Measurements from ENCODE around the gene SRSF6.
"Not testable (repeated sequence)": the region's sequence is repeated elsewhere in the genome, so short reads cannot be mapped to it uniquely, and the experiment has no call there.

The SRSF6 gene

DNA sequence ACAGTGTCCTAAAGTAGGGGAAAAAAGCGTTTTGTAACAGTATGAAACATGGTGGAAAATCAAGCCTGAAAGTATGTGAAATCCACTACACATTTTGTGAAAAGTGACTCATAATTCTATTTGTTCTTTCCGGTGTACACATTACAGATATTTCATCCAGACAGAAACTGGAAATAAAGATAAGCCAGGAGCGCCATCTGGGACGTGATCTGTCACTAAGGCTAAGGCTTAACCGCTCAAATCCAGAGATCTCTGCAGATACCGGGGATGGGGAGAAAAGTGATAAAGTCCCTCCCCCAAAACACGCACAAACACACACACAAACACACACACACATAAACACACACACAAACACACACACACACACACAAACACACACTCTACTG lies 26.6 kb upstream of the SRSF6 start:
- no peaks in the 10 kb centered on the region for H3K4me1 ChIP-seq (ENCODE audit: control insufficient read depth, insufficient read depth, low read length)
- no peak overlapping the region for H3K27ac ChIP-seq (ENCODE audit: insufficient read depth, low read depth, low read length, poor library complexity, severe bottlenecking)
- no peaks in the 10 kb centered on the region for H3K9me3 ChIP-seq (ENCODE audit: control insufficient read depth, low read length)
- 90 to 92% methylated on average over 7 of the region's 7 CpGs for WGBS, 2 experiments
- no peak overlapping the region for H3K4me3 ChIP-seq (ENCODE audit: insufficient read depth, low read depth, low read length)
- no peaks in the 10 kb centered on the region for H3K27me3 ChIP-seq (ENCODE audit: control insufficient read depth, insufficient read depth, low read length, poor library complexity, severe bottlenecking)
- no peaks in the 10 kb centered on the region for H3K36me3 ChIP-seq (ENCODE audit: control insufficient read depth, insufficient read depth, low read length)

DNA sequence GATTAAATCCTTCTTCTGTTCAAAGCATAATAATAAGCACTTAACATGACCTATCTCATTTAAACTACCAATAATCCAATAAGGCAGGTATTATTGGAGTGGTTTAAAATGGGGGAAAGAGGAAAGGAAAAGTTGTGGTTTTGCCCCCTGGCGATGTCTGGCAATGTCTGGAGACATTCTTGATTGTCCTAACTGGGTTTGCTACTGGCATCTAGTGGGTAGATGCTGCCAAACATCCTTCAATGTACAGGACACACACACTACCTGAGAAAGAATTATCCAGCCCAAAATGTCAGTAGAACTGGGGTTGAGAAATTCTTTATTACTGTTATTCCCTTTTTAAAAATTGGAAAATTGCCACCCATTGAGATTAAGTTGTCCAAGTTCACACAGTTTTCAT lies 25.2 kb upstream of the SRSF6 start:
- Histone ChIP-seq H3K4me3 (ENCODE audit: insufficient read depth, low read depth, low read length) (no peak overlapping the region), H3K27me3 (ENCODE audit: control insufficient read depth, insufficient read depth, low read length, poor library complexity, severe bottlenecking) (no peaks in the 10 kb centered on the region), H3K36me3 (ENCODE audit: control insufficient read depth, insufficient read depth, low read length) (no peaks in the 10 kb centered on the region), H3K4me1 (ENCODE audit: control insufficient read depth, insufficient read depth, low read length) (no peaks in the 10 kb centered on the region), H3K27ac (ENCODE audit: insufficient read depth, low read depth, low read length, poor library complexity, severe bottlenecking) (no peak overlapping the region), H3K9me3 (ENCODE audit: control insufficient read depth, low read length) (no peaks in the 10 kb centered on the region)
- 90 to 93% methylated on average over 1 of the region's 1 CpG for WGBS, 2 experiments

DNA sequence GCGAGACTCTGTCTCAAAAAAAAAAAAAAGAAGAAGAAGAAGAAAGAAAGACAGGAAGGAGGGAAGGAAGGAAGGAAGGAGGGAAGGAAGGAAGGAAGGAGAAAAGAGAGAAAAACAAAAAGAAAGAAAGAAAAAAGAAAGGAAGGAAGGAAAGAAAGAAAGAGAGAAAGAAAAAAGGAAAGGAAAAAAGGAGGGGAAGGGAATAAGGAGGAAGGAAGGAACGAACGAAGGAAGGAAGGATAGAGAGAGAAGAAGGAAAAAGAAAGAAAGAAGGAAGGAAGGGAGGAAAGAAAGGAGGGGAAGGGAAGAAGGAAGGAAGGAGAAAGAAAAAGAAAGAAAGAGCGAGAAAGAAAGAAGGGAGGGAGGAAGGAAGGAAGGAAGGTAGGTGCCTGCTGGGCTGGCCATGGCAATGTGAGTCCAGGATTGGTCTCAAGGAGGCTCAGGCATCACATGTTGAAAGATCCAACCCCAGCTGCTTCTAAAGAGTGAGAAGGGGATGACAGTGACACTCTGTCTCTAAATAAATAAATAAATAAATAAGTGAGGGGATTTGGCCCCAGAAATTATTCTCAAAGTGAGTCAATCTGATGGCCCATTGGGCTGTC lies 24.3 kb upstream of the SRSF6 start:
- H3K36me3 ChIP-seq (ENCODE audit: control insufficient read depth, insufficient read depth, low read length), result no peaks in the 10 kb centered on the region
- H3K9me3 ChIP-seq (ENCODE audit: control insufficient read depth, low read length), result no peaks in the 10 kb centered on the region
- H3K4me3 ChIP-seq (ENCODE audit: insufficient read depth, low read depth, low read length), result no peak overlapping the region
- no peak overlapping the region for H3K27ac ChIP-seq (ENCODE audit: insufficient read depth, low read depth, low read length, poor library complexity, severe bottlenecking)
- H3K4me1 ChIP-seq (ENCODE audit: control insufficient read depth, insufficient read depth, low read length), result no peaks in the 10 kb centered on the region
- no peaks in the 10 kb centered on the region for H3K27me3 ChIP-seq (ENCODE audit: control insufficient read depth, insufficient read depth, low read length, poor library complexity, severe bottlenecking)
- WGBS, 2 experiments, result 80 to 81% methylated on average over 4 of the region's 4 CpGs

DNA sequence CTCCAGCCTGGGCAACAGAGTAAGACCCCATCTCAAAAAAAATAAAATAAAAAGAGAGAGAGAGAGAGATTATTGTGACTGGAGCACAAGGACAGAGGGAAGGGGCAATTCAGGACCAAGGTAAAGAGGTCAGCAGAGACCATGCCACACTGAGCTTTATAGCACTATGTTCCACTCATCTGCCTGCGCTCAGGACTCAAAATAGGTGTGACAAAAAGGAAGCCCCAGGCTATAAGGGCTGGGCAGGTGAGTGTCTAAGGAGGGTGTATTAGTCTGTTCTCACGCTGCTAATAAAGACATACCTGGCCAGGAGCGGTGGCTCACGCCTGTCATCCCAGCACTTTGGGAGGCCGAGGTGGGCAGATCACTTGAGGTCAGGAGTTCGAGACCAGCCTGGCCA lies 23.1 kb upstream of the SRSF6 start:
- Histone ChIP-seq H3K4me3 (ENCODE audit: insufficient read depth, low read depth, low read length) (no peak overlapping the region), H3K27ac (ENCODE audit: insufficient read depth, low read depth, low read length, poor library complexity, severe bottlenecking) (no peak overlapping the region), H3K9me3 (ENCODE audit: control insufficient read depth, low read length) (no peaks in the 10 kb centered on the region), H3K4me1 (ENCODE audit: control insufficient read depth, insufficient read depth, low read length) (no peaks in the 10 kb centered on the region), H3K36me3 (ENCODE audit: control insufficient read depth, insufficient read depth, low read length) (no peaks in the 10 kb centered on the region), H3K27me3 (ENCODE audit: control insufficient read depth, insufficient read depth, low read length, poor library complexity, severe bottlenecking) (no peaks in the 10 kb centered on the region)
- WGBS, 2 experiments, result 90 to 92% methylated on average over 6 of the region's 6 CpGs

DNA sequence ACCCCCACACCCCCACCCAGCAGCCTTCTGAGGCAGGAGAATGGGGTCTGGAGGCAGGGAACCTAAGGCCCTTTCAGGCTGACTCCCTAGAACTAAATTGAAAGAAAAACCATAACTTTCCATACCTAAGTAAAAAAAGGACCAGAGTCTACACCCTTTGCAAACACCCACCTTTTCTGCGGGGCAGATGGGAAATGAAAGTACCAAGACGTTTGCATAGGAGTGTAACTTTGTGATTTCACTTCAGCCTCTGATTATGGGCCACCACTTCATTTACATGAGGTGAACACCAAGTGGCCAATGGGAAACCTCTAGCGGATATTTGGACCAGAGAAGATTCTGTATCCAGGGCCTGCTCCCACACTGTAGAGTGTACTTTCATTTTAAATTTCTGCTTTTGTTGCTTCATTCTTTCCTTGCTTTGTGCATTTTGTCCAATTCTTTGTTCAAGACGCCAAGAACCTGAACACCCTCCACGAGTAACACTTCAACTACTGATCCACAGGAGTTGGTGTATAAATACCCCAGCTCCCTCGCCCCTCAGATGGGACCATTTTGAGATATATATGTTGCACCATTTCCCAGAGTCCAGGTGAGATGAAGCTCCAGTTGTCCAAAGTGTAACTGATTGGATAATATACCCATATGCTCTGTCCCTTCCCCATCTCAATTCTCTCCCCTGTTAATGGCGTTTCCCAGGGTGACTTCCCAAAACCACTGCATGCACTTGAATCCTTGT lies 18.9 kb upstream of the SRSF6 start:
- Histone ChIP-seq H3K4me3 (ENCODE audit: insufficient read depth, low read depth, low read length) (no peak overlapping the region), H3K9me3 (ENCODE audit: control insufficient read depth, low read length) (no peaks in the 10 kb centered on the region), H3K27me3 (ENCODE audit: control insufficient read depth, insufficient read depth, low read length, poor library complexity, severe bottlenecking) (no peaks in the 10 kb centered on the region), H3K4me1 (ENCODE audit: control insufficient read depth, insufficient read depth, low read length) (no peaks in the 10 kb centered on the region), H3K27ac (ENCODE audit: insufficient read depth, low read depth, low read length, poor library complexity, severe bottlenecking) (no peak overlapping the region), H3K36me3 (ENCODE audit: control insufficient read depth, insufficient read depth, low read length) (no peaks in the 10 kb centered on the region)
- 92 to 94% methylated on average over 6 to 7 of the region's 7 CpGs for WGBS, 2 experiments

DNA sequence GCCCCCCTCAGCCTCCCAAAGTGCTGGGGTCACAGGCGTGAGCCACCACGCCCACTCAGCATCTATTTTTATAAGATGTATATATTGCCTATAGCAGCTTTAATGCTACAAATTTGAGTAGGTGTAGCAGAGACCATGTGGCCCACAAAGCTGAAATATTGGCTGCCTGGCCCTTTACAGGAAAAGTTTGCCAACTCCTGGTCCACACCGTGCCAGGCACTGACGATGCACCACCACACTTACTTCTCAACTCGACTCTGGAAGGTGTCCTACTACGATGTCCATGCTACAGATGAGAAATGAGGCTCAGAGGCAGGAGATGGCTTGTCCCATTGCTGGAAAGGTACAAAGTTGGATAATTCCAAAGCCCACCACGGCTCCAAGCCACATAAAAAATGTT lies 17.2 kb upstream of the SRSF6 start:
- H3K4me3 ChIP-seq (ENCODE audit: insufficient read depth, low read depth, low read length), result no peak overlapping the region

DNA sequence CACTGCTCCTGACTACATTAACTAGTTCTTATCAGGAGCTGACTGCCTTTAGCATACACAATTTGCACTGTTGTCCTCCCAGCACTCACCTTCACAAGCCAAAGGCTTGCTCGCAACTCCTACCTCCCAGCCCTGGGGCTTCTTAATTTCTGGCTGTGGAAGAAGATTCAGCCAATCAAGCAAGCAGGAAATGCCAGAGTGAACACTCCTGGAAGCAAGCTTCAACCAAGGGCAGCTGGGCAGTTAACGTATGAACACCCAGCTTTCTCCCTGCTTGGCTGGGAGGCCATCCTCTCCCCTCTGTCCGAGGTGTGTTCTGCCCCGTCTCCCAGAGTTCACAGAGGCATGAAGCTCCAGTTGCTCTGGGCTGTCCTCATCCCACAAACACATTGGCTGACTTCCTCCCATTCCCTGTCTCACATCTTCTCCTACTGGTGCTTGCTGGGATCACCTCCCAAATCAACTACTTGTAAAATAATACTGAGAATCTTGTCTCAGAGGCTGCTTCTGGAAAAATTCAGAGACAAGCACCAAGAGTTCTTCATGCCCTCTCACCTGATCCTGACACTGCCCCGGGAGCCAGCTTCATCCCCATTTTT lies 15.3 kb upstream of the SRSF6 start:
- 72 to 79% methylated on average over 5 of the region's 5 CpGs for WGBS, 2 experiments
- Histone ChIP-seq H3K36me3 (ENCODE audit: control insufficient read depth, insufficient read depth, low read length) (no peaks in the 10 kb centered on the region), H3K27ac (ENCODE audit: insufficient read depth, low read depth, low read length, poor library complexity, severe bottlenecking) (no peak overlapping the region), H3K4me3 (ENCODE audit: insufficient read depth, low read depth, low read length) (no peak overlapping the region), H3K27me3 (ENCODE audit: control insufficient read depth, insufficient read depth, low read length, poor library complexity, severe bottlenecking) (no peaks in the 10 kb centered on the region), H3K9me3 (ENCODE audit: control insufficient read depth, low read length) (no peaks in the 10 kb centered on the region), H3K4me1 (ENCODE audit: control insufficient read depth, insufficient read depth, low read length) (no peaks in the 10 kb centered on the region)

More for the DNA sequence above, 17.2 kb upstream of the SRSF6 start:
- Histone ChIP-seq H3K36me3 (ENCODE audit: control insufficient read depth, insufficient read depth, low read length) (no peaks in the 10 kb centered on the region), H3K27ac (ENCODE audit: insufficient read depth, low read depth, low read length, poor library complexity, severe bottlenecking) (no peak overlapping the region), H3K9me3 (ENCODE audit: control insufficient read depth, low read length) (no peaks in the 10 kb centered on the region), H3K27me3 (ENCODE audit: control insufficient read depth, insufficient read depth, low read length, poor library complexity, severe bottlenecking) (no peaks in the 10 kb centered on the region), H3K4me1 (ENCODE audit: control insufficient read depth, insufficient read depth, low read length) (no peaks in the 10 kb centered on the region)
- 95 to 96% methylated on average over 7 of the region's 7 CpGs for WGBS, 2 experiments

DNA sequence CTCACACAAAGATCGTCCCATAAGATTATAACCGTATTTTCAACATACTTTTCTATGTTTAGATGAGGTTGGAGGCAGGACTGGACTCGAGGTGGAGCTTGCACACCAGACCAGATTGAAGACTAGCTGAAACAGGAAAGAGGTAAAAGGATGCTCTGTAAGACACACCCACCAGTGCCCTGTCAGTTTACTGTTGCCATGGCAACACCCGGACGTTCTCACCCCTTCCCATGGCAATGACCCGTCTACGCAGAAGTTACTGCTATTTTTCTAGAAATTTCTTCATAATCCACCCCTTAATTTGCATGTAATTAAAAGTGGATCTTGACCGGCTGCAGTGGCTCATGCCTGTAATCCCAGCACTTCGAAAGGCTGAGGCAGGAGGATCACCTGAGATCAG lies 13.6 kb upstream of the SRSF6 start:
- no peaks in the 10 kb centered on the region for H3K36me3 ChIP-seq (ENCODE audit: control insufficient read depth, insufficient read depth, low read length)
- H3K27me3 ChIP-seq (ENCODE audit: control insufficient read depth, insufficient read depth, low read length, poor library complexity, severe bottlenecking), result no peaks in the 10 kb centered on the region
- no peaks in the 10 kb centered on the region for H3K9me3 ChIP-seq (ENCODE audit: control insufficient read depth, low read length)
- 76 to 77% methylated on average over 9 of the region's 9 CpGs for WGBS, 2 experiments
- H3K4me3 ChIP-seq (ENCODE audit: insufficient read depth, low read depth, low read length), result no peak overlapping the region
- H3K4me1 ChIP-seq (ENCODE audit: control insufficient read depth, insufficient read depth, low read length), result no peaks in the 10 kb centered on the region
- no peak overlapping the region for H3K27ac ChIP-seq (ENCODE audit: insufficient read depth, low read depth, low read length, poor library complexity, severe bottlenecking)

DNA sequence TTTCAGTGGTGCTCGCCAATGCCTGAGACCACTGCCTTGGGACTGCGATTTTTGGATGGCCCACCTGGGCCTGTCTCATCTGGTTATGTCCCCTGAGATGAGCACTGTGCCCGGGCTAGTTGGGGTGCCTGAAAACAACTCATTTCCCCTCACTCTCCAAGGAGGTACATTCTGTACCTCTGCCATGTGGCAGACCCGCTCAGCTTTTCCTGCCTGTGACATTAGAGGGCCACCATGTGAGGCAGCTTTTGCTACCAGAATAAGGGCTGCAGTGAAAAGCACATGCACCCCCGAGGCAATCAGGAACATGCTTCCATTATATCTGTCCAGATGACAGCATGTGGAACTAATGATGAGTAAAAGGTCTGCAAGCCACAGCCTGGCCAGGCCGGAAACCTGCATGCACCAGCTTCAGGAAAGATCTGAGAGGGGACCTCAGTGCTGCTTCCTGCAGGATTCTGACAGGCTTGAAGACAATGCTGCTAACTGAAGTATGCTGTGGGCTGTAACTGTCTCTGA lies 11.3 kb upstream of the SRSF6 start:
- Histone ChIP-seq H3K36me3 (ENCODE audit: control insufficient read depth, insufficient read depth, low read length) (no peaks in the 10 kb centered on the region), H3K4me3 (ENCODE audit: insufficient read depth, low read depth, low read length) (no peak overlapping the region), H3K9me3 (ENCODE audit: control insufficient read depth, low read length) (no peaks in the 10 kb centered on the region), H3K27ac (ENCODE audit: insufficient read depth, low read depth, low read length, poor library complexity, severe bottlenecking) (no peak overlapping the region), H3K4me1 (ENCODE audit: control insufficient read depth, insufficient read depth, low read length) (no peaks in the 10 kb centered on the region), H3K27me3 (ENCODE audit: control insufficient read depth, insufficient read depth, low read length, poor library complexity, severe bottlenecking) (no peaks in the 10 kb centered on the region)
- 82 to 83% methylated on average over 6 of the region's 6 CpGs for WGBS, 2 experiments

DNA sequence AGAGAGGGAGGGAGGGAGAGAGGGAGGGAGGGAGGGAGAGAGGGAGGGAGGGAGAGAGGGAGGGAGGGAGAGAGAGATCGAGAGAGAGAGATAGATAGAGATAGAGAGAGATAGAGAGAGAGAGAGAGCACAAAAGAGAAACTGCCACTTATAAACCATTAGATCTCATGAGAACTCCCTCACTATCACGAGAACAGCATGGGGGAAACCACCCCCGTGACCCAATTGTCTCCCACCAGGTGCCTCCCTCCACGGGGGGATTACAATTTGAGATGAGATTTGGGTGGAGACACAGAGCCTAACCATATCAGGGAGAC lies 9.3 kb upstream of the SRSF6 start:
- H3K27ac ChIP-seq (ENCODE audit: insufficient read depth, low read depth, low read length, poor library complexity, severe bottlenecking); H3K4me1 ChIP-seq (ENCODE audit: control insufficient read depth, insufficient read depth, low read length); H3K4me3 ChIP-seq (ENCODE audit: insufficient read depth, low read depth, low read length); H3K9me3 ChIP-seq (ENCODE audit: control insufficient read depth, low read length); H3K36me3 ChIP-seq (ENCODE audit: control insufficient read depth, insufficient read depth, low read length); H3K27me3 ChIP-seq (ENCODE audit: control insufficient read depth, insufficient read depth, low read length, poor library complexity, severe bottlenecking): not testable (repeated sequence)
- WGBS, 2 experiments, result 41 to 44% methylated on average over 2 to 3 of the region's 4 CpGs
